Kidney (tissue), 14 donors: ENCODE data around the gene FANCI. TPM values are rescaled to one million over a fixed set of nuclear protein-coding genes. Genes with fewer than 3 reads are reported as not detected.

Experiments used
- DNase-seq, 5 donors: peaks; one replicate each; pipeline ENCODE4 v3.0.0-alpha.2; 2013 to 2020
- FAIRE-seq: peaks from 2 replicates; lab custom pipeline; 2012; peaks lifted over from hg19 to GRCh38; lab: Jason Lieb, UNC
- H3K27ac ChIP-seq, 2 donors: one replicate each; pipeline ENCODE4 v1.7.0; 2013; ENCODE audit warnings: low read depth in 2 of 2, low read length in 2 of 2, inconsistent platforms in 1 of 2
- H3K27me3 ChIP-seq: one replicate; pipeline ENCODE4 v1.7.1; 2013; ENCODE audit warnings: low read length, inconsistent platforms; ENCODE audit not compliant: control insufficient read depth, insufficient read depth
- H3K36me3 ChIP-seq, 3 donors: one replicate each; pipeline versions ENCODE4 v1.7.0 to v1.7.1; 2013; ENCODE audit warnings: low read length in 3 of 3, control low read depth in 1 of 3, inconsistent platforms in 1 of 3; ENCODE audit not compliant: insufficient read depth in 3 of 3, control insufficient read depth in 2 of 3
- H3K4me1 ChIP-seq, 3 donors: one replicate each; pipeline versions ENCODE4 v1.7.0 to v1.7.1; 2013; ENCODE audit warnings: low read length in 3 of 3, inconsistent platforms in 1 of 3, low read depth in 1 of 3; ENCODE audit not compliant: control insufficient read depth in 2 of 3, insufficient read depth in 2 of 3
- H3K4me3 ChIP-seq, 3 donors: one replicate each; pipeline versions ENCODE4 v1.7.0 to v1.8.1; 2013; ENCODE audit warnings: low read length in 3 of 3, control low read depth in 1 of 3, inconsistent platforms in 1 of 3
- H3K9ac ChIP-seq, 3 donors: one replicate each; pipeline versions ENCODE4 v1.7.0 to v1.7.1; 2013; ENCODE audit warnings: low read length in 3 of 3, control low read depth in 1 of 3, inconsistent platforms in 1 of 3
- H3K9me3 ChIP-seq, 3 donors: one replicate each; pipeline versions ENCODE4 v1.7.0 to v1.7.1; 2013; ENCODE audit warnings: low read length in 3 of 3, control low read depth in 1 of 3, inconsistent platforms in 1 of 3; ENCODE audit not compliant: control insufficient read depth in 2 of 3, insufficient read depth in 1 of 3
- CTCF ChIP-seq: IDR thresholded peaks from 3 replicates; pipeline ENCODE4 v1.5.1; 2012; ENCODE audit warnings: mild to moderate bottlenecking, moderate library complexity, borderline replicate concordance; ENCODE audit not compliant: insufficient read depth; ENCODE audit errors: extremely low read depth
- intact Hi-C: fragments of 100-400 bp; cut with DNase I; formaldehyde crosslinking; loops from one replicate; pipeline ENCODE4 v1.11.1; 2022
- polyA plus RNA-seq: library from polyadenylated mRNA; stranded (reverse); fragments of 350-450 nt; fragmentation: Illumina TruSeq; extraction: RNeasy Lipid Tissue Mini Kit (QIAGEN cat#74804); gene quantifications from one replicate; pipeline ENCODE4 v1.2.3, GENCODE V29; 2014; ENCODE audit warnings: low read depth, low replicate concordance; ENCODE audit not compliant: insufficient read depth
- total RNA-seq: library from RNA; stranded (reverse); fragmentation: NEBNext Ultra II Directional; extraction: Animal tissue kit (Norgen Biotek cat#: 25700); gene quantifications from one replicate; pipeline ENCODE4 v1.2.1, GENCODE V29; 2021
- donor health status: control.
- donor health status: control.
- donor health status: control.
- donor health status: control.
- donor health status: control.
- donor health status: DM: yes; HTN: yes; CAD: no.
- donor health status: Normal renal cell carcinoma (clear cell type).

FANCI gene
- total and polyA plus RNA-seq, 2 donors from 2014 or later = 2.4 to 6.6 TPM

DNA sequence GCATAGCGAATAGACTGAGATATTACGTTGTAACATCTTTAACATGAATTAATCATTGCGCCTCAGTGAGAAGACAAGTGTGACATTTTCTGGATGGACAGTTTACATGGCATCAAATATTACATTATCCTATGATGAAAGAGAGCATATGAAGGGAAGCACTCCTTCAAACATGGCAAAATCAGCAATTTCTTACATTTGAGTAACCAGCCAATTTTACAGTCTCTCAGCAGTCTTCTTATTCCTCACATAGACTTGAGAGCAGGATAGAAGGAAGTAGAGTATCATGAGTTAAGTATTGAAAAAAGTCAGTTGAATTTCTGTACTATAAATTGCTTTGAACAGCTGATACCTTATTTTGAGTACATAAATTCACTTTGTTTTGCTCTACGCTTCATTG lies 38.9 kb downstream of the FANCI start:
- Histone ChIP-seq H3K36me3 (peaks cover 0 to 2% (median 0%) of the 10 kb centered on the region in 3 donors), H3K27me3 (no peaks in the 10 kb centered on the region), H3K27ac (no peak overlapping the region), H3K9ac (no peak overlapping the region), H3K4me1 (no peaks in the 10 kb centered on the region), H3K9me3 (peaks cover 0 to 4% (median 0%) of the 10 kb centered on the region in 3 donors), H3K4me3 (no peak overlapping the region)
- DNase-seq (no peak), FAIRE-seq (no peak)
- TF ChIP-seq CTCF = no peak
- intact Hi-C loops = no loop called here

DNA sequence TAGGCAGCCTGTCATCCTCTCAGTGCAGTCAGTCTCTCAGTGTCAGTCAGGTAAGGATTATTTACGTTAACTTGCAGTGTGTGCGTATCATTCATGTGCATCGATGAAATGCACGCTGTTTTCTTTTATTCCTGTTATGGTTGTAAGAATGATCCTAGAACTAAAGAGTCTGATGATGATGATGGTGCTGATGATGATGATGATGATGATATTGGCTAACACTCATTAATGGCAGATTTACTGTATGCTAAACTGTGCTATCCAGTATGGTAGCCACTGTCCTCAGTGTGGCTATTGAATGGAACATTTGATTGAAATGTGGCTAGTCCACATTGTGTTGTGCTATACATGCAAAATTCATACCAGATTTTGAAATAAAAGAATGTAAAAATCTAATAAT lies 39.4 kb downstream of the FANCI start:
- no peak for TF ChIP-seq CTCF
- Histone ChIP-seq H3K36me3 (peaks cover 0 to 2% (median 0%) of the 10 kb centered on the region in 3 donors), H3K4me1 (no peaks in the 10 kb centered on the region), H3K9me3 (peaks cover 0 to 4% (median 0%) of the 10 kb centered on the region in 3 donors), H3K27me3 (no peaks in the 10 kb centered on the region), H3K27ac (no peak overlapping the region), H3K9ac (no peak overlapping the region), H3K4me3 (no peak overlapping the region)
- DNase-seq (no peak), FAIRE-seq (no peak)
- intact Hi-C loops = no loop called here

GRCh38 chr15:89291934-89292438 lies 48.2 kb downstream of the FANCI start:
- intact Hi-C loops = no loop called here
- Histone ChIP-seq H3K9me3 (no peaks in the 10 kb centered on the region), H3K4me1 (no peaks in the 10 kb centered on the region), H3K9ac (no peak overlapping the region), H3K27me3 (no peaks in the 10 kb centered on the region), H3K36me3 (no peaks in the 10 kb centered on the region), H3K4me3 (no peak overlapping the region), H3K27ac (no peak overlapping the region)
- no peak for DNase-seq
- no peak for FAIRE-seq
- no peak for TF ChIP-seq CTCF

DNA sequence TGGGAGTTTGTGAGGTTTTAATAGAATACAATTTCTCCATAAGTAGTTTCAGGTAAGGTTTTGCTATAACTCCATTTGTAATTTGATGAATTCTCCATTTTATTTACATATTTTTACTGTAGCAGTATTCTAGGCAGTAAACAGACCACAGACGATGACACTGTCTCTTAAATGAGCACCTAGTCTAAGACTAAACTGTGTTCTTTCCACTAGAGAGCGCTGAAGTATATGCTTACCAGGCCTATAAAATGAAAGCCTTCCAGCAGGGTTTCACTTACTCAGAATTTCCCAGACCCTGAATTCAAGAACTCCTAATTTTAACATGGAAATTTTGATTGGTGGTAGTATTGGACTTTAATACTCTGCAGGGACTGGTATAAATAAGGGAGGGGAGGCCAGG lies 49.2 kb downstream of the FANCI start:
- FAIRE-seq (no peak), DNase-seq (no peak)
- Histone ChIP-seq H3K9ac (no peak overlapping the region), H3K4me3 (no peak overlapping the region), H3K9me3 (no peaks in the 10 kb centered on the region), H3K27me3 (no peaks in the 10 kb centered on the region), H3K4me1 (no peaks in the 10 kb centered on the region), H3K27ac (no peak overlapping the region), H3K36me3 (no peaks in the 10 kb centered on the region)
- intact Hi-C loops = no loop called here
- no peak for TF ChIP-seq CTCF
